ENCODE measurements around the gene COPS3. TPM values are rescaled to one million over a fixed set of nuclear protein-coding genes. Genes with fewer than 3 reads are reported as not detected.

The COPS3 gene
- total and polyA plus RNA-seq, 2 of the 8 experiments (the other 6 are each of a cell fraction or from before 2014, with no cell fraction given), result 82.9 to 110 TPM

GRCh38 chr17:17256316-17256715 lies 24.7 kb downstream of the COPS3 start:
- Histone ChIP-seq H3K9ac (replicated peaks in 1 of 4; ENCODE audit: extremely low read depth in 1 of 4, low read depth in 3 of 4, low read length in 3 of 4) (no peak overlapping the region), H3K14ac (ENCODE audit: insufficient read length) (no peak overlapping the region), H4K20me1 (replicated peaks in 1 of 2; ENCODE audit: control insufficient read depth in 1 of 2, insufficient read depth in 2 of 2, low read length in 2 of 2) (peaks cover 0 to 5% of the 10 kb centered on the region in 2 experiments), H2AFZ (ENCODE audit: low read length) (no peak overlapping the region), H3K23me2 (ENCODE audit: low read depth, low read length) (no peaks in the 10 kb centered on the region), H4K91ac (replicated peaks; ENCODE audit: insufficient read length, low read length) (no peak overlapping the region), H2BK15ac (ENCODE audit: low read length) (no peak overlapping the region), H3K4me2 (ENCODE audit: insufficient read depth in 1 of 2, low read depth in 2 of 2, low read length in 2 of 2) (no peak overlapping the region), H4K8ac (ENCODE audit: extremely low read depth, insufficient read depth, low read length) (no peak overlapping the region), H2AK5ac (ENCODE audit: low read depth, low read length) (no peak overlapping the region), H3K79me1 (ENCODE audit: low read depth, low read length) (0 out of 2 replicates have a peak, but pooled peaks cover 2% of the 10 kb centered on the region), H3K27me3 (replicated peaks in 1 of 4; ENCODE audit: control insufficient read depth in 3 of 4, extremely low read depth in 1 of 4, insufficient read depth in 3 of 4, low read length in 3 of 4) (no peaks in the 10 kb centered on the region), H3K4me1 (replicated peaks in 1 of 4; ENCODE audit: control insufficient read depth in 3 of 4, insufficient read depth in 4 of 4, low read length in 3 of 4) (no peaks in the 10 kb centered on the region), H3K79me2 (ENCODE audit: control insufficient read depth in 1 of 2, insufficient read depth in 2 of 2, low read length in 2 of 2) (no peaks in the 10 kb centered on the region), H3K56ac (replicated peaks; ENCODE audit: insufficient read length, low read depth, low read length) (no peak overlapping the region), H3K18ac (ENCODE audit: extremely low read depth, low read length) (no peak overlapping the region), H2BK5ac (ENCODE audit: low read depth, low read length) (no peak overlapping the region), H2BK12ac (ENCODE audit: low read depth, low read length) (no peak overlapping the region), H3K9me3 (ENCODE audit: insufficient read depth in 2 of 2, low read depth in 1 of 2, low read length in 1 of 2) (no peaks in the 10 kb centered on the region), H4K5ac (ENCODE audit: insufficient read length, low read depth, low read length) (no peak overlapping the region), H3K36me3 (ENCODE audit: control insufficient read depth in 2 of 4, insufficient read depth in 4 of 4, low read length in 3 of 4) (peaks cover 29 to 64% (median 47%) of the 10 kb centered on the region in 4 experiments), H3K4me3 (ENCODE audit: extremely low read depth in 1 of 4, insufficient read depth in 2 of 4, low read depth in 3 of 4, low read length in 4 of 4) (no peak overlapping the region), H2BK120ac (replicated peaks; ENCODE audit: low read depth, low read length) (no peak overlapping the region), H3K4ac (replicated peaks; ENCODE audit: insufficient read length, low read depth, low read length) (no peak overlapping the region), H3K27ac (ENCODE audit: low read depth, low read length) (no peak overlapping the region), H3K23ac (ENCODE audit: insufficient read length) (no peak overlapping the region), H2BK20ac (ENCODE audit: low read length) (no peak overlapping the region)
- DNase-seq (ENCODE audit: low read depth in 1 of 2, low spot score in 2 of 2), result no peak
- CTCF ChIA-PET (ENCODE audit: partially characterized antibody), result no interaction called here
- POLR2A ChIA-PET (ENCODE audit: partially characterized antibody), result interaction anchor here (1.0 kb wide), 1 partner anchor 45 kb away, joined by 3 read pairs; no protein-coding TSS in a partner anchor
- FAIRE-seq, result no peak
- 100% methylated on average over 1 of the region's 1 CpG; no CpG with 5 or more reads in 1 of the 2 experiments for WGBS, 2 experiments (ENCODE audit: extremely low coverage in 1 of 2, insufficient coverage in 1 of 2, insufficient read length in 1 of 2, insufficient replicate concordance in 2 of 2, low coverage in 1 of 2, low lambda C conversion rate in 2 of 2, missing lambda C conversion rate in 1 of 2)
- TF ChIP-seq SIRT6 (IDR thresholded peaks at IDR 0.05; ENCODE audit: low read length), result no peak
- TF ChIP-seq CTBP2 (IDR thresholded peaks at IDR 0.05; ENCODE audit: borderline replicate concordance, insufficient read depth, insufficient read length, low read length), result no peak
- no peak for TF ChIP-seq CEBPB (IDR thresholded peaks at IDR 0.05; ENCODE audit: low read depth, low read length)
- TF ChIP-seq POU5F1 (IDR thresholded peaks at IDR 0.05; ENCODE audit: low read depth, low read length), result no peak
- TF ChIP-seq NRF1 (IDR thresholded peaks at IDR 0.05; ENCODE audit: low read depth, low read length), result no peak
- TF ChIP-seq SP1 (IDR thresholded peaks at IDR 0.05; ENCODE audit: low read depth, low read length), result no peak
- no peak for TF ChIP-seq GTF2F1 (IDR thresholded peaks at IDR 0.05; ENCODE audit: borderline replicate concordance, low read depth, low read length)
- no peak for TF ChIP-seq SIN3A (conservative IDR thresholded peaks at IDR 0.05 in 1 of 2, IDR thresholded peaks at IDR 0.05 in 1 of 2; ENCODE audit: low read depth in 1 of 2, low read length in 2 of 2)
- TF ChIP-seq CHD2 (IDR thresholded peaks at IDR 0.05; ENCODE audit: low read length), result no peak
- no peak for TF ChIP-seq USF2 (IDR thresholded peaks at IDR 0.05; ENCODE audit: low read length)
- TF ChIP-seq CTCF (IDR thresholded peaks at IDR 0.05; ENCODE audit: control extremely low read depth in 1 of 3, insufficient read depth in 1 of 3, low read depth in 1 of 3, low read length in 3 of 3), result no peak
